ENCODE results near the gene SCML2.

GRCh38 chrX:18291006-18291545 is 63.4 kb downstream of the SCML2 start:
- TF ChIP-seq EP300 (IDR thresholded peaks at IDR 0.05), result no peak
- TF ChIP-seq POLR2A (IDR thresholded peaks at IDR 0.05), result no peak
